K562 (cell line): Measurements from ENCODE around the gene MITF. TPM values are rescaled to one million over a fixed set of nuclear protein-coding genes. Genes with fewer than 3 reads are reported as not detected.

Experiments
- ATAC-seq: fragments of 200-7000 bp; cut with Tn5 transposase; 3 replicates; pipeline ENCODE4 v1.9.1; 2020; ENCODE audit warnings: moderate library complexity
- BruUV-seq: library from RNA; stranded (reverse); fragments of 400-500 nt; replicated peaks from 2 replicates; lab custom pipeline; 2021; lab: Mats Ljungman, UMichigan
- CTCF ChIA-PET: fragments of 300-600 bp; formaldehyde crosslinking; extraction: SDS; loops from one replicate; lab custom pipeline; 2021; ENCODE audit warnings: low intra/inter-chr PET ratio; lab: Yijun Ruan, JAX
- POLR2A ChIA-PET: fragments of 300-600, 350-650 bp; sonication (Branson Sonifier 250); formaldehyde crosslinking; extraction: SDS; loops from one replicate; lab custom pipeline; 2021; ENCODE audit warnings: antibody characterized with exemption, inconsistent platforms; lab: Yijun Ruan, JAX
- DNase-seq, 4 experiments: peaks; one replicate each; pipeline versions ENCODE4 v3.0.0 to v3.0.0-alpha.2; 2011 to 2018; ENCODE audit warnings: low spot score in 3 of 4, mixed read lengths in 3 of 4; ENCODE audit errors: extremely low read depth in 1 of 4
- FAIRE-seq: peaks from 2 replicates; lab custom pipeline; 2011; peaks lifted over from hg19 to GRCh38; lab: Jason Lieb, UNC
- H2AFZ ChIP-seq: 2 replicates; pipeline ENCODE4 v1.6.0; 2011; ENCODE audit warnings: low read depth, low read length, control low read depth, inconsistent platforms
- H3K27ac ChIP-seq: fragments of 200-600 bp; 3 replicates; pipeline ENCODE4 v1.8.0; 2011; ENCODE audit warnings: low read depth, mild to moderate bottlenecking, control low read depth, inconsistent platforms, low read length, moderate library complexity, mixed read lengths; ENCODE audit errors: extremely low read depth
- H3K27me3 ChIP-seq, 2 experiments: fragments of 300-600 bp in 1 of 2; 2 replicates in 1 of 2; 3 replicates in 1 of 2; pipeline versions ENCODE4 v1.6.0 to v1.8.0; 2011; ENCODE audit warnings: inconsistent platforms in 2 of 2, low read length in 2 of 2, mild to moderate bottlenecking in 1 of 2, mixed read lengths in 1 of 2, moderate library complexity in 1 of 2; ENCODE audit not compliant: control insufficient read depth in 2 of 2, insufficient read depth in 2 of 2
- H3K36me3 ChIP-seq: fragments of 300-600 bp; 3 replicates; pipeline ENCODE4 v1.8.0; 2011; ENCODE audit warnings: mild to moderate bottlenecking, low read length, inconsistent platforms; ENCODE audit not compliant: control insufficient read depth, insufficient read depth
- H3K4me1 ChIP-seq, 2 experiments: fragments of 200-600 bp in 1 of 2; replicated peaks in 1 of 2; 2 replicates in 1 of 2; 3 replicates in 1 of 2; pipeline versions ENCODE4 v1.5.1 to v1.8.0; 2011; ENCODE audit warnings: inconsistent platforms in 2 of 2, low read length in 2 of 2, mild to moderate bottlenecking in 1 of 2, mixed read lengths in 1 of 2, moderate library complexity in 1 of 2; ENCODE audit not compliant: control insufficient read depth in 2 of 2, insufficient read depth in 2 of 2
- H3K4me2 ChIP-seq: 2 replicates; pipeline ENCODE4 v1.6.1; 2011; ENCODE audit warnings: low read length, control low read depth, inconsistent platforms, mixed read lengths; ENCODE audit not compliant: insufficient read depth
- H3K4me3 ChIP-seq: fragments of 200-600 bp; sonication (generic), shearing (Covaris generic); 2 replicates; pipeline ENCODE4 v1.5.1; 2016; ENCODE audit warnings: control low read depth, inconsistent platforms
- H3K79me2 ChIP-seq: fragments of 200-600 bp; 3 replicates; pipeline ENCODE4 v1.8.0; 2011; ENCODE audit warnings: low read length, inconsistent platforms; ENCODE audit not compliant: control insufficient read depth, insufficient read depth
- H3K9ac ChIP-seq, 2 experiments: 2 replicates each; pipeline versions ENCODE4 v1.6.0 to v1.6.1; 2011; ENCODE audit warnings: low read depth in 2 of 2, low read length in 2 of 2, control low read depth in 1 of 2, inconsistent platforms in 1 of 2, mild to moderate bottlenecking in 1 of 2, mixed read lengths in 1 of 2; ENCODE audit not compliant: insufficient read depth in 1 of 2
- H3K9me1 ChIP-seq: one replicate; pipeline ENCODE4 v1.6.0; 2011; ENCODE audit warnings: inconsistent platforms, mild to moderate bottlenecking, low read length, moderate library complexity; ENCODE audit not compliant: control insufficient read depth, insufficient read depth
- H3K9me3 ChIP-seq: replicated peaks from 2 replicates; pipeline ENCODE4 v1.5.1; 2011; ENCODE audit warnings: low read depth, low read length, inconsistent platforms; ENCODE audit not compliant: control insufficient read depth, insufficient read depth
- H4K20me1 ChIP-seq: replicated peaks from 2 replicates; pipeline ENCODE4 v1.6.1; 2011; ENCODE audit warnings: low read length, inconsistent platforms, mixed read lengths; ENCODE audit not compliant: control insufficient read depth, insufficient read depth
- KDM1A ChIP-seq, 2 experiments: fragments of 450-650 bp; IDR thresholded peaks; 2 replicates each; pipeline ENCODE4 v1.6.1; 2016; ENCODE audit warnings: mild to moderate bottlenecking in 2 of 2
- KLF1 ChIP-seq: fragments of 450-650 bp; IDR thresholded peaks from 2 replicates; pipeline ENCODE4 v1.6.1; 2016; ENCODE audit warnings: missing genetic modification characterization, missing compliant biosample characterization
- PHF21A ChIP-seq: fragments of 450-650 bp; IDR thresholded peaks from 2 replicates; pipeline ENCODE4 v1.6.1; 2017; ENCODE audit warnings: low read depth, borderline replicate concordance
- RBM34 ChIP-seq: fragments of 200-400 bp; formaldehyde crosslinking; IDR thresholded peaks from 2 replicates; pipeline ENCODE4 v1.6.1; 2018; ENCODE audit warnings: low read length, borderline replicate concordance; ENCODE audit not compliant: insufficient read depth
- RCOR1 ChIP-seq, 2 experiments: IDR thresholded peaks; 2 replicates each; pipeline ENCODE4 v1.6.1; 2012; ENCODE audit warnings: low read depth in 2 of 2, low read length in 2 of 2, borderline replicate concordance in 1 of 2, improper control_type of control experiment in 1 of 2
- SETDB1 ChIP-seq: IDR thresholded peaks from one replicate; pipeline ENCODE4 v1.6.1; 2012; ENCODE audit warnings: low read length, control low read depth, inconsistent platforms
- ZNF253 ChIP-seq: fragments of 250-450 bp; sonication (Bioruptor Pico); conservative IDR thresholded peaks from 2 replicates; pipeline ENCODE4 v1.6.1; 2021; ENCODE audit warnings: mild to moderate bottlenecking
- ZNF316 ChIP-seq: fragments of 450-650 bp; IDR thresholded peaks from 2 replicates; pipeline ENCODE4 v1.6.1; 2016
- ZNF830 ChIP-seq: fragments of 250-450 bp; sonication (Bioruptor Pico); IDR thresholded peaks from 2 replicates; pipeline ENCODE4 v1.5.0; 2021; ENCODE audit warnings: mild to moderate bottlenecking
- WGBS: fragments of 100-300 bp; shearing (Covaris generic); methylation state at CpG from one replicate; pipeline ENCODE4 v1.1.6; 2016; ENCODE audit warnings: low coverage, mixed read lengths; ENCODE audit not compliant: insufficient coverage; ENCODE audit errors: missing lambda C conversion rate; 5-methylcytosine and 5-hydroxymethylcytosine counted together
- in situ Hi-C: fragments of 300-500 bp; cut with MboI; formaldehyde crosslinking; loops from 4 replicates; pipeline ENCODE4 v1.15.0; 2018; ENCODE audit warnings: inconsistent platforms, mixed read lengths
- intact Hi-C: fragments of 100-400 bp; cut with micrococcal nuclease; formaldehyde crosslinking; loops from 2 replicates; pipeline ENCODE4 v1.14.2; 2022
- polyA plus RNA-seq, 8 experiments: library from polyadenylated mRNA; depleted of rRNA in 4 of 8; stranded (reverse) in 5 of 8; unstranded in 3 of 8; fragments of >200 nt; fragmentation: Nextera tagmentation in 2 of 8; fragmentation: Illumina TruSeq in 1 of 8; extraction: Ambion mirVana in 2 of 8; extraction: Trizol in 1 of 8; gene quantifications; 2 replicates each; pipeline versions ENCODE4 v1.2.1 to v1.2.3, GENCODE V29; 2011 to 2014; ENCODE audit warnings: inconsistent platforms in 1 of 8, missing spikeins in 1 of 8
- total RNA-seq, 7 experiments: library from RNA; depleted of rRNA in 6 of 7; stranded (reverse); fragments of >200 nt in 6 of 7; fragmentation: Illumina TruSeq in 2 of 7; extraction: Trizol in 2 of 7; gene quantifications; 2 replicates each; pipeline versions ENCODE4 v1.2.1 to v1.2.3, GENCODE V29; 2011 to 2021; ENCODE audit warnings: low replicate concordance in 1 of 7

The MITF gene
- total and polyA plus RNA-seq, 9 of the 15 experiments (the other 6 are each of a cell fraction or from before 2014, with no cell fraction given), result 5.6 to 14.9 (median 11.1) TPM

- CTCF ChIA-PET, result no interaction called here
- BruUV-seq, result no TSS peak
- Histone ChIP-seq H3K9me3 (no peaks in the 10 kb centered on the region), H3K4me3 (no peak overlapping the region), H3K36me3 (no peaks in the 10 kb centered on the region), H3K27ac (no peak overlapping the region), H3K4me1 (peaks cover 6 to 13% of the 10 kb centered on the region in 2 experiments; a peak in 4 of 5 replicates), H3K4me2 (no peak overlapping the region), H3K9me1 (no peaks in the 10 kb centered on the region), H4K20me1 (no peaks in the 10 kb centered on the region), H3K27me3 (no peaks in the 10 kb centered on the region), H2AFZ (peak overlapping the region; percentile 68), H3K79me2 (no peaks in the 10 kb centered on the region), H3K9ac (no peak overlapping the region)
- no peak for DNase-seq
- intact Hi-C loops (no loop called here), in situ Hi-C loops (no loop called here)
- 52% methylated on average over 6 of the region's 6 CpGs for WGBS
- TF ChIP-seq ZNF316, result peak; percentile 64
- TF ChIP-seq SETDB1, result no peak
- FAIRE-seq, result no peak
- no peak for ATAC-seq
- POLR2A ChIA-PET, result interaction anchor here (1.4 kb wide), 1 partner anchor 10 kb away, joined by 4 read pairs; the partner anchor contains the start of gene MITF
Observed at GRCh38 chr3:69729147-69729919, 9.9 kb upstream of the MITF start.

GRCh38 chr3:69731080-69731479 is 8.2 kb upstream of the MITF start:
- DNase-seq, result no peak
- WGBS, result 19% methylated on average over 2 of the region's 2 CpGs
- no peaks in the 10 kb centered on the region for H3K9me1 ChIP-seq
- ATAC-seq, result no peak
- in situ Hi-C loops (no loop called here), intact Hi-C loops (no loop called here)
- H4K20me1 ChIP-seq, result no peaks in the 10 kb centered on the region
- no peak overlapping the region for H3K4me2 ChIP-seq
- H3K4me1 ChIP-seq, result peaks cover 5 to 6% of the 10 kb centered on the region in 2 experiments; a peak in 3 of 5 replicates
- no peak overlapping the region for H3K27ac ChIP-seq
- H3K27me3 ChIP-seq, result no peaks in the 10 kb centered on the region
- CTCF ChIA-PET, result no interaction called here
- no peak overlapping the region for H3K9ac ChIP-seq
- H3K9me3 ChIP-seq, result 0 out of 2 replicates have a peak, but pooled peaks cover 3% of the 10 kb centered on the region
- no peak overlapping the region for H2AFZ ChIP-seq
- no peaks in the 10 kb centered on the region for H3K36me3 ChIP-seq
- BruUV-seq, result no TSS peak
- POLR2A ChIA-PET, result interaction anchor here (0.8 kb wide), 1 partner anchor 11 kb away, joined by 3 read pairs; no protein-coding TSS in a partner anchor
- no peak overlapping the region for H3K4me3 ChIP-seq
- TF ChIP-seq ZNF830 (CRISPR knock-in tag) (no peak), ZNF253 (CRISPR knock-in tag) (no peak), KDM1A (IDR thresholded peaks at IDR 0.05) (peak; percentile 71 to 76; a peak in 3 of 4 replicates), RCOR1 (IDR thresholded peaks at IDR 0.05; ENCODE audit: borderline replicate concordance in 1 of 2, low read depth in 2 of 2, low read length in 2 of 2) (peak in 1 of 2 experiments; percentile 74; a peak in 2 of 4 replicates), PHF21A (peak; percentile 74; the same call in 1 of the 2 replicates), RBM34 (no peak), KLF1 (tag) (no peak)
- H3K79me2 ChIP-seq, result no peaks in the 10 kb centered on the region
- FAIRE-seq, result no peak
